NCI-H2227 (cell line): Measurements from ENCODE around the gene LZTS2.

Experiments
- DNase-seq: peaks from one replicate; lab custom pipeline; 2025; ENCODE audit not compliant: unreplicated experiment; lab: John Stamatoyannopoulos, UW

LZTS2 gene

DNA sequence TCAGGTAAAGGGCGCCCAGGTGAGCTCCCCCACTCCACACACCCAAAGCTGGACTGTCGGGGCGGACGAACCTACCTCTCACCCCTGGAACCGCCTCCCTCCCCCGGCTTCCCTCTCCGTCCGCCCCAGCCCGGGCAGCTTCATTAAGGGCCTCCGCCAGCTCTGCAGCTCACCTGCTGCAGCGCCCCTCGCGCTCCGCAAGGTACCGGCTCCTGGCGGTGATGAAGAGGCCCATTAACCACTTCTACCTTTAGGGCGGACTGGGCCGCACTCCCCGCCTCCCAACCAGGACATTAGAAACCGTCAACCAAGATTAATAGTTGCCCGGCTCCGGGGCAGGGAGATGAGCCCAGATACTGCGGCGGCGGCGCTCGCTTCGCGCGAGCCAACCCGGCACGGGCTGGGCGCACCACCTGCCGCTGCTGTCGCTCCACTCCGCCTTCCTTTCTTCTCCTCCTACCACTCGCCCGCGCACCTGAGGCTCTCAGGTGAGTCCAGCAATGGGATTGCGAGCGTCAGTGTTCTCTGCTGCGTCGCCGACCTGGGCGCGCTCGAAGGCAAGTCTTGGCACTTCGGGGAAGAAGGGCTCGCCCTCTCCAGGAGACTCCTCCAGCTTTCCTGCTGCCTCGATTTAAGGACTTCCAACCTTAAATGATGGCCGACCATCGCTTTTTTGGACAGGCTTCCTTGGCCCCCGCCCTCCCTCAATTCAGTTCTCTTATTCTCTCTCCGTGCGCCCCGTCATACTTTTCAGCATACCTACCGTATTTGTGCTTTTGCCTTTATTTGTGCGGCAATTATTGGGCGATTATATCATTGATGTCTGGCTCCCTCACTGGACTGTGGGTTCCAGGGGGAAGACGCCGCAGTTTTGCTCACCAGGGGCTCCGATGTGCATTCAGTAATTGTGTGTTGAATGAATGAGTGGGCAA is 48.6 kb downstream of the LZTS2 start:
- DNase-seq = peak; percentile 55

DNA sequence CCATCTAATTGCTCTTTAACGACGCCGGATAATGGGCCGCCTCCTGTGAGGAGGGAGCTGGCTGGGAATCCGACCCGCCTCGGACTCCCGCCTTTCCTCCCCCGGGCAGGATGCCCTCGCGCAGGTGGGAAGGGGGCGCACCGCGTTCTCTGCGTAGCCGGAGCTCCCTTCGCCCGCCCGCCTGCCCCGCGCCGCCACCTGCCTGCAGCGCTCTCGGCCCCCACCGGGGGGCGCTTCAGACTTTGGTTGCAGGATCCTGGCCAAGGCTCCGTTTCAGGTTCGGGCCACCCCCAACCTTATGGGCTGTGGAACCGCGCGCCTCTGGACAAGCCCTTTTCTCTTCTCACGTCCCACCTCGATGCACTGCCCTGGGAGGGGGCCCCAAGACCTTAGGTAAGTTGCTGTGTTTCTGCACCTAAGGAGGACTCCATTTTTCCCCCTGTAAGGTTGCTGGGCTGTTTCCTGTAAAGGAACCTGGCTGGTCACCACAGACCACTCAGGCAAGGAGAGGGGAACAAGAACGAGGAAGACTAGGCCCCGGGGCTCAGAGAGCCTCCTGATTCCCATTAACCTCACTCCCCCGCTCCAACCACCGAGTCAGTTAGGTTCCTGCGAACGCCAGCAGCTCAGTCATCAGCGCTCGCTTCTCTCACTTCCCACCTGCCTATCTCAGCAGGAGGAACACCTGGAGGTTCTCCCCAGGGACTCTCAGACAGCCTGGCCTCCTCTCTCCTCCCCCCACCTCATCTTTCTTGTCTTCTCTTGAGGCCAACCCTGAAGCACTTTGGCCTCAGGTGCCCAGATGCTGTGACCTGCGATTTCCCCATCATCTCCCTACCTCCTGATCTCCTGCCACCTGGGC is 50.8 kb downstream of the LZTS2 start:
- peak; percentile 73 for DNase-seq

DNA sequence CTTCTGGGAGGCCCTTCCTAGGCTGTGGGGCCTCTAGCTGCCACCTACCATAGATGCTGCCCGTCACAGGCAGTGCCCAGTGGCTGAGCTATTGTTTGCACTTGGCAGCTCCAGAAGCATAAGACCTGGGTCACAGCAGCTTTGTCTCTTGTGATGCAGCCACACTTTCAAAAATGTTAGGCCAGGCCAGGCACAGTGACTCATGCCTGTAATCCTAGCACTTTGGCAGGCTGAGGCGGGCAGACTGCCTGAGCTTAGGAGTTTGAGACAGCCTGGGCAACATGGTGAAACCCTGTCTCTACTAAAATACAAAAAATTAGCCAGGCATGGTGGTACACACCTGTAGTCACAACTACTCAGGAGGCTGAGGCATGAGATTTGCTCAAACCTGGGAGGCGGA is 52.7 kb downstream of the LZTS2 start:
- DNase-seq = no peak

DNA sequence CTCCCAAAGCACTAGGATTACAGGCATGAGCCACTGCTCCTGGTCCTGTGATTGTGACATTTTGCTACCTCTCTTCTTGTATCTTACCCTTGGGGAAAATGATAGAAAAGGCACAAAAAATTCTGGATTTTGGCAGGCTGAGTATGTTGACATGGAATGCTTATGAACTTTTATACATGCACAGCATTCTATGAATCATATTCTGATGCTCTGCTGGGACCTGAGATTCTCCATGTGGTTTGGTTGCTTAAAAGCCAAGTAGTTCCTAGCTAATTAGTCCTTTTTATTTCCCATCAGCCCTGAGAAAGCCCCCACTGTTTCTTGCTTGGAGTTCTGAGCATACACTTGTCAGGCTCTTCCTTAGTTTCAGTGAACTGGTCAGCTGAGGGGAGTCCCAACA is 53.9 kb downstream of the LZTS2 start:
- no peak for DNase-seq

DNA sequence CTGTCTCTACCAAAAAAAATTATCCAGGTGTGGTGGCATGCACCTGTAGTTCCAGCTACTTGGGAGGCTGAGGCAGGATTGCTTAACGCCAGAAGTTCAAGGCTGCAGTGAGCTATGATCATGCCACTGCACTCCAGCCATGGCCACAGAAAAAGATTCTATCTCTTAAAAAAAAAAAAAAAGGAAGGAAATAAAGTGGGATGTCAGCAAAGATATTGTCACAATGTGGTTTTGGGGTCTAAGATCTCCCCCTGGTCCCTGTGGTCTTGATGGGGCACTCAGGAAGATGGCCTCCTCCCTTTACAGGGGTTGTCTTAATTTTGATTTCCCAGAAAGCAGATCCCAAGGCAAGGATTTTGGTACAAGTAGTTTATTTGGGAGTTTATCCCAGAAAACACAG is 54.7 kb downstream of the LZTS2 start:
- DNase-seq = no peak

DNA sequence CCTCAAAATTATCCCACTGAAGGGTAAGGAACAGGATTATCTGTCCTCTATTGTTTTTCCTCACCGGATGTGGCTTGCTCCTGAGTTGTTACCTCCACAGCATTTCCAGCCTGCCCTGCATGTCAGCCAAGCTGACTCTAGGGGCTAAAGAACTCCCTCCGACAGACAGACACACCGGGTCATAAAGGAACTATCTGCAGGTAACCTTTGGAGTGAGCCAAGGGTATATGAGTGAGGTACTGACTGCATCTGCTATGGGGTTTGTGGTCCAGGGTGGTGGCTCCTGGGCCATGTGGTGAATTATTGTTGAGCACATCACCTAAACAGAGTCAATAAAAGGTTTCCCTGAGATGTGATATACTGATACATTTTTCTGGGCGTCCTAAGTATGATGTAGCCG is 55.3 kb downstream of the LZTS2 start:
- DNase-seq = no peak

DNA sequence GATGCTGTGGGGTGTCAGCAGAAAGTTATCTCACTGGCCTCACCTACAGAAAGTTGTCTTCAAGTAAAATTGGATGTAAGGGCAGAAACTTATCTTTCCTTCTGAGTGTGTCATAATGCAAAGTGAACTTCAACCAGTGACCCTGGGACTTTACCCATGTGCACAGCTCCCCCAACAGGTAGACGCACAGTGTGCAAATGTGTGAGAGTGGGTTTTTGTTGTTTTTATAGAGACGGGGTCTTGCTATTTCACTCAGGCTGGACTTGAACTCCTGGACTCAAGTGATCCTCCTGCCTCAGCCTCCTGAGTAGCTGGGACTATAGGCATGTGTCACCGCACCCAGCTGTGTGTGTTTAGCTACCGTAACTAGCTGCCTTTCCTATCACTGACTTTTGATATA is 55.8 kb downstream of the LZTS2 start:
- DNase-seq = no peak

DNA sequence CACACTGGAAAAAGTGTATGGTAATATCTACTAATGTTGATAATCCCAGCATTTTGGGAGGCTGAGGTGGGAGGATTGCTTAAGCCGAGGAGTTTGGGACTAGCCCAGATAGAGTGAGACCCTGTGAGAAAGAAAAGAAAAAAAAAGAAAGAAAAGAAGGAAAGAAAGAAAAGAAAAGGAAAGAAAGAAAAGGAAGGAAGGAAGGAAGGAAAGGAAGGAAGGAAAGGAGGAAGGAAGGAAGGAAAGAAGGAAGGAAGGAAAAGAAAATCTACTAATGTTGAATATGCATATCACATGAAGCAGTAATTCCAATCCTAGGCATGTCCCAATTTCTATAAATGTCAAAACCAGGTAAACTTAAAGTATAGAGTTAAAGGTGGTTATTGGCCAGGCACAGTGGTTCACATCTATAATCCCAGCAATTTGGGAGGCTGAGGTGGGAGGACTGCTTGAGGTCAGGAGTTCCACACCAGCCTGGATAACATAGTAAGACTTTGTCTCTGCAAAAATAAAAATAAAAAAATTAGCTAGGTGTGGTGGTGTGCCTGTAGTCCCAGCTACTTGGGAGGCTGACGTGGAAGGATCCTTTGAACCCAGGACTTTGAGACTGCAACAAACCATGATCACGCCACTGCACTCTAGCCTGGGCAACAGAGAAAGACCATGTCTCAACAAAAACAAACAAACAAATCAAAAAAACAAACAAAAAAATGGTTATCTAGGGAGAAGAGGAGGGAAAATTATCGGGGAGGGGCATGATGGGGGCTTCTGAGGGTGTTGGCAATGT is 57.0 kb downstream of the LZTS2 start:
- DNase-seq = no peak
